H1 (cell line): ENCODE results near the gene HNRNPM.
A peak's percentile ranks its signal among the peaks of the same experiment; 100 is the strongest.

ENCODE experiments used
- CHD1 ChIP-seq: IDR thresholded peaks from 2 replicates; pipeline ENCODE4 v1.6.1; 2012; ENCODE audit warnings: low read depth, low read length, improper control_type of control experiment
- CHD2 ChIP-seq: IDR thresholded peaks from 2 replicates; pipeline ENCODE4 v1.6.1; 2012; ENCODE audit warnings: low read length, improper control_type of control experiment
- CTCF ChIP-seq, 3 experiments: IDR thresholded peaks; 1 replicate in 2 of 3; 2 replicates in 1 of 3; pipeline versions ENCODE4 v1.5.1 to v1.6.1; 2011; ENCODE audit warnings: low read length in 3 of 3, mild to moderate bottlenecking in 3 of 3, inconsistent platforms in 2 of 3, low read depth in 1 of 3, moderate library complexity in 1 of 3; ENCODE audit not compliant: insufficient read depth in 1 of 3; ENCODE audit errors: control extremely low read depth in 1 of 3
- EZH2 ChIP-seq: fragments of 200-600 bp; sonication (generic); IDR thresholded peaks from 2 replicates; pipeline ENCODE4 v1.7.1; 2012; ENCODE audit warnings: low read depth, mild to moderate bottlenecking, moderate library complexity, low read length, inconsistent platforms; ENCODE audit not compliant: severe bottlenecking
- FOSL1 ChIP-seq: IDR thresholded peaks from 2 replicates; pipeline ENCODE4 v1.6.1; 2011; ENCODE audit warnings: mild to moderate bottlenecking, low read depth, low read length, moderate library complexity; ENCODE audit not compliant: insufficient read depth
- HDAC2 ChIP-seq, 2 experiments: fragments of 300-600 bp in 1 of 2; sonication (generic) in 1 of 2; IDR thresholded peaks; 2 replicates each; pipeline ENCODE4 v1.6.1; 2011 to 2012; ENCODE audit warnings: low read depth in 2 of 2, low read length in 2 of 2, mild to moderate bottlenecking in 2 of 2, moderate library complexity in 2 of 2, borderline replicate concordance in 1 of 2, inconsistent platforms in 1 of 2
- POLR2A ChIP-seq, 2 experiments: IDR thresholded peaks; 1 replicate in 1 of 2; 2 replicates in 1 of 2; pipeline ENCODE4 v1.6.1; 2011; ENCODE audit warnings: low read depth in 2 of 2, low read length in 2 of 2, mild to moderate bottlenecking in 2 of 2; ENCODE audit errors: control extremely low read depth in 1 of 2
- POLR2AphosphoS5 ChIP-seq: IDR thresholded peaks from 2 replicates; pipeline ENCODE4 v1.6.1; 2011; ENCODE audit warnings: low read depth, low read length
- RAD21 ChIP-seq, 2 experiments: IDR thresholded peaks in 1 of 2; conservative IDR thresholded peaks in 1 of 2; 2 replicates each; pipeline ENCODE4 v1.6.1; 2011; ENCODE audit warnings: low read depth in 2 of 2, low read length in 2 of 2, improper control_type of control experiment in 1 of 2, inconsistent platforms in 1 of 2, mild to moderate bottlenecking in 1 of 2, moderate library complexity in 1 of 2
- TF ChIP-seq, protein P1 (sequence below): IDR thresholded peaks from 2 replicates; pipeline ENCODE4 v1.6.1; 2012; ENCODE audit warnings: low read length, inconsistent platforms
- TF ChIP-seq, protein P2 (sequence below): IDR thresholded peaks from 2 replicates; pipeline ENCODE4 v1.6.1; 2011; ENCODE audit warnings: low read length, improper control_type of control experiment

DNA sequence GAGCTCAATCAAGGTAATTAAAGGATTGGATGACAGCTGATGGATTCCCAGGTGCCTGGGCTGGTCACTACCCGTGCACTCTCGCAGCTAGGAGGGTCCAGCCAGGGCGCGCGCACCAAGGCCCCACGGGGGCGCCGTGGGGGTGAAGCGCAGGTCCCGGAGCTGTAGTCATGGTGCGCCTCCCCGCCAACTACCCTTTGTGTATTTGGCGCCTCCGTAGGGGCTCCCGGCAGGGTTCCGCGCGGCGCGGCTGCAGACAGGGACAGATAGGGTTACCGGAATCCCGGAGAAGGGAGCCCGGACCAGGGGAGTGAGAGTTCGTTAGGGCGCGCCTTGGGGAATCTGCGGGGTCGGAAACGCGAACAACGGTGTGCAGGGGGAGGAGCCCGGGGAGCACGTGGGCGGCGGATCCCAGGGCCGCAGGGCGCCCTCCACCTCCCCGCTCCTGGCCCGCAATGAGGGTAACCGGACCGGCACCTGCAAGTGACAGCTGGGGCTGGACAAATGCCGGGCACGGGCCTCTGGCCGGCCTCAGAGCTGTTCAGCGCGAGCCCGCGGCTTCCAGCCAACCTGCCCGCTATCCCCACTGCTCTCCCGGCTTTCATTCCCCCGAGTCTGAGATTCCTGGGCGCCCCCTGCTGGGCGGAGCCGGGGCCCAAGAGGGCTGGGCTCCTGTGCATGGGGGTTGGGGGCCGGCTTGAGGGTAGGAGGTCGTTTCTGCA is 61.1 kb downstream of the HNRNPM start:
- TF ChIP-seq POLR2A (IDR thresholded peaks at IDR 0.05; ENCODE audit: control extremely low read depth in 1 of 2, low read depth in 2 of 2, low read length in 2 of 2), result peak in 1 of 2 experiments; percentile 70; a peak in 1 of 3 replicates
- TF ChIP-seq CTCF (IDR thresholded peaks at IDR 0.05; ENCODE audit: control extremely low read depth in 1 of 3, insufficient read depth in 1 of 3, low read depth in 1 of 3, low read length in 3 of 3), result peak; percentile 54 to 62 (median 56)
- TF ChIP-seq POLR2AphosphoS5, result no peak
- TF ChIP-seq FOSL1, result no peak
- TF ChIP-seq RAD21 (IDR thresholded peaks at IDR 0.05 in 1 of 2, conservative IDR thresholded peaks at IDR 0.05 in 1 of 2; ENCODE audit: low read depth in 2 of 2, low read length in 2 of 2), result peak; percentile 29 to 58; a peak in 3 of 4 replicates
- TF ChIP-seq, protein P1, sequence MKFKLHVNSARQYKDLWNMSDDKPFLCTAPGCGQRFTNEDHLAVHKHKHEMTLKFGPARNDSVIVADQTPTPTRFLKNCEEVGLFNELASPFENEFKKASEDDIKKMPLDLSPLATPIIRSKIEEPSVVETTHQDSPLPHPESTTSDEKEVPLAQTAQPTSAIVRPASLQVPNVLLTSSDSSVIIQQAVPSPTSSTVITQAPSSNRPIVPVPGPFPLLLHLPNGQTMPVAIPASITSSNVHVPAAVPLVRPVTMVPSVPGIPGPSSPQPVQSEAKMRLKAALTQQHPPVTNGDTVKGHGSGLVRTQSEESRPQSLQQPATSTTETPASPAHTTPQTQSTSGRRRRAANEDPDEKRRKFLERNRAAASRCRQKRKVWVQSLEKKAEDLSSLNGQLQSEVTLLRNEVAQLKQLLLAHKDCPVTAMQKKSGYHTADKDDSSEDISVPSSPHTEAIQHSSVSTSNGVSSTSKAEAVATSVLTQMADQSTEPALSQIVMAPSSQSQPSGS, result no peak
- TF ChIP-seq EZH2, result no peak
- TF ChIP-seq, protein P2, sequence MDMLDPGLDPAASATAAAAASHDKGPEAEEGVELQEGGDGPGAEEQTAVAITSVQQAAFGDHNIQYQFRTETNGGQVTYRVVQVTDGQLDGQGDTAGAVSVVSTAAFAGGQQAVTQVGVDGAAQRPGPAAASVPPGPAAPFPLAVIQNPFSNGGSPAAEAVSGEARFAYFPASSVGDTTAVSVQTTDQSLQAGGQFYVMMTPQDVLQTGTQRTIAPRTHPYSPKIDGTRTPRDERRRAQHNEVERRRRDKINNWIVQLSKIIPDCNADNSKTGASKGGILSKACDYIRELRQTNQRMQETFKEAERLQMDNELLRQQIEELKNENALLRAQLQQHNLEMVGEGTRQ, result peak; percentile 3; the same call in 1 of the 2 replicates
- no peak for TF ChIP-seq CHD1
- peak in 1 of 2 experiments; percentile 88; a peak in 2 of 4 replicates for TF ChIP-seq HDAC2 (IDR thresholded peaks at IDR 0.05; ENCODE audit: borderline replicate concordance in 1 of 2, low read depth in 2 of 2, low read length in 2 of 2)
- peak; percentile 12; the same call in 1 of the 2 replicates for TF ChIP-seq CHD2
